GM12872 (cell line): ENCODE data around the gene DNASE1L2.

Experiments used
- CTCF ChIP-seq: IDR thresholded peaks from 3 replicates; pipeline ENCODE4 v1.5.1; 2011; ENCODE audit warnings: low read depth, mild to moderate bottlenecking, low read length, moderate library complexity; ENCODE audit not compliant: insufficient read depth

DNASE1L2 gene

GRCh38 chr16:2233872-2234812, 2.1 kb upstream of the DNASE1L2 start:
- TF ChIP-seq CTCF, result no peak

- TF ChIP-seq CTCF, result no peak
These were observed 1.5 kb upstream of the DNASE1L2 start for GRCh38 chr16:2234813-2235170.

- no peak for TF ChIP-seq CTCF
These were observed 1.0 kb upstream of the DNASE1L2 start for GRCh38 chr16:2235234-2235651.

GRCh38 chr16:2235695-2236336, 428 bp upstream of the DNASE1L2 start:
- no peak for TF ChIP-seq CTCF

GRCh38 chr16:2237102-2237482, 848 bp downstream of the DNASE1L2 start:
- no peak for TF ChIP-seq CTCF

GRCh38 chr16:2237493-2238149, 1.4 kb downstream of the DNASE1L2 start:
- TF ChIP-seq CTCF, result no peak

- TF ChIP-seq CTCF, result no peak
These were observed 2.0 kb downstream of the DNASE1L2 start for GRCh38 chr16:2238150-2238837.
